Astrocyte of the cerebellum (primary cell): ENCODE results near the gene NAA40.

Experiments used
- DNase-seq: peaks from one replicate; pipeline ENCODE4 v3.0.0-alpha.2; 2011; ENCODE audit warnings: low read depth
- H3K4me3 ChIP-seq: 2 replicates; pipeline ENCODE4 v1.5.1; 2011; ENCODE audit warnings: mild to moderate bottlenecking, low read depth, low read length, moderate library complexity
- CTCF ChIP-seq: IDR thresholded peaks from 2 replicates; pipeline ENCODE4 v1.5.1; 2012; ENCODE audit warnings: low read length, low read depth, moderate library complexity, mild to moderate bottlenecking; ENCODE audit errors: missing control alignments
- in situ Hi-C: cut with HindIII; loops from 2 replicates; pipeline ENCODE4 v1.10.0; 2017; ENCODE audit warnings: low sequenced_read_pairs

Gene NAA40

GRCh38 chr11:63942803-63943202 lies 4.0 kb downstream of the NAA40 start:
- in situ Hi-C loops: no loop called here
- TF ChIP-seq CTCF: no peak
- DNase-seq: no peak
- H3K4me3 ChIP-seq: no peak overlapping the region

- in situ Hi-C loops: no loop called here
- H3K4me3 ChIP-seq: no peak overlapping the region
- no peak for TF ChIP-seq CTCF
- DNase-seq: no peak
These were observed 6.2 kb downstream of the NAA40 start for GRCh38 chr11:63944987-63945386.

GRCh38 chr11:63945477-63946163 lies 6.8 kb downstream of the NAA40 start:
- peak; percentile 69 for TF ChIP-seq CTCF

GRCh38 chr11:63951779-63952536 lies 13.2 kb downstream of the NAA40 start:
- no peak overlapping the region for H3K4me3 ChIP-seq
- in situ Hi-C loops: no loop called here
- DNase-seq: no peak
- TF ChIP-seq CTCF: no peak

More at GRCh38 chr11:63945477-63946163, 6.8 kb downstream of the NAA40 start:
- no peak overlapping the region for H3K4me3 ChIP-seq
- in situ Hi-C loops: no loop called here
- DNase-seq: peak; percentile 59

- in situ Hi-C loops: no loop called here
- DNase-seq: no peak
- TF ChIP-seq CTCF: no peak
- no peak overlapping the region for H3K4me3 ChIP-seq
These were observed 13.8 kb downstream of the NAA40 start for GRCh38 chr11:63952570-63952969.

GRCh38 chr11:63958008-63958407 lies 19.2 kb downstream of the NAA40 start:
- in situ Hi-C loops: loop anchor here (5.0 kb wide), 1 partner anchor 121 kb away; the partner anchor contains the start of gene MARK2
- TF ChIP-seq CTCF: no peak
- no peak for DNase-seq
- H3K4me3 ChIP-seq: no peak overlapping the region
